Fibroblast of peridontal ligament (primary cell): ENCODE data around the gene DLL4.

ENCODE experiments used
- DNase-seq: peaks from one replicate; pipeline ENCODE4 v3.0.0-alpha.2; 2010; ENCODE audit errors: extremely low read depth

Gene DLL4

DNA sequence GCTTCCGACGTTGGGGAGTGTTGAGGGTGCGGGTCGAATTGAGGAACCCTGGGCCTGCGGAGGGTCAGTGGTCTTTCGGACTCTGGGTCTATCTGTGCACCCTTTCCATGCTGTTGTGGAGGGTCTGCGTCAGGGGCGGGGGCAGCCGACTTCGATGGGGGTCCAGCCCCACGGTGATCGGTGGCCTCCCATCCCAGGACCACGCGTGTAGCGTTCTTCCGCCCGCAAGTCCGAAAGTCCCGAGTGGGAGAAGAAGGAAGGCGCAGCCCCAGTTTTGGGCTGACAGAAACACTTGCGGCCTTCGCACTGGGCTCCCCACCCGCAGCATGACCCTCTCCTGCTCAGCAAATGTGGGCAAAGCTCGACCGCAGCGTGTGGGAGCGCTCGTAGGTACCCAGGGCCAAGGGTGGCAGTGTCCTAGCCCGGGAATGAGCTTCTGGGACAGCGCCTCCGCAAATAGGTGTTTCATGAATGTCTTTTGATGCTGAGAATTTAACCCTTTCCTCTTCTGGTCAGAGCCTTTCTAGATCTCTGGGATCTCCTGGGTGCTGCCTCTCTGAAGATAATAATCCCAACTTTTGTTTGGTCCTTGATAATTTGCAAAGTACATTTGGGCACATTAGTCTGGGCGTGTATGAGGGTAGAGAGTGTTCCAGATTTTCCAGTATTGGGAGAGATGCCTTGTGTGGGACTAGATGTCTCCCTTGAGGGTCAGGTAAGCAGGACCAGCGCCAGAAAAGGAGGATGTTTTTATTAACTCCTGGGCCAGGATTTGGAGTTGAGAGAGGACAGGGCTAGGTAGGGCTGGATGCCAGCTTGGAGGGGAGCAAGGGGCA, 2.3 kb upstream of the DLL4 start:
- DNase-seq = no peak

DNA sequence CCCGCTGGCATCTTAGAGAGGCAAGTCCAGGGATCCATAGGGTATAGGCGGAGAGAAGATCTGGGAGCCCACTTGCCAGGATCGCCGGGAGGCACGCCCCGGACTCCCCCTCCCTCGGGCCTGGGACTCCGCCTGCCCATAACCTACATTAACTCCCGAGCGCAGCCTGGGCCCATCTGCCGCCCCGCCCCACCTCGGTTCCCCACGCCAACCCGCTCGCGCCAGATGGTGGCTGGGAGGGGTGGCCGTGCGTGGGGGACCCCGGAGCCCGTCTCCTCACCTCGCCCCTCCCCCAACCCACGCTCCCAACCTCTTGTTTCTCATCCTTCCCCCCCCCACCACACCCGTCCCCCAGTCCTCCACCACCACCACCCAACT, 1.7 kb upstream of the DLL4 start:
- no peak for DNase-seq

DNA sequence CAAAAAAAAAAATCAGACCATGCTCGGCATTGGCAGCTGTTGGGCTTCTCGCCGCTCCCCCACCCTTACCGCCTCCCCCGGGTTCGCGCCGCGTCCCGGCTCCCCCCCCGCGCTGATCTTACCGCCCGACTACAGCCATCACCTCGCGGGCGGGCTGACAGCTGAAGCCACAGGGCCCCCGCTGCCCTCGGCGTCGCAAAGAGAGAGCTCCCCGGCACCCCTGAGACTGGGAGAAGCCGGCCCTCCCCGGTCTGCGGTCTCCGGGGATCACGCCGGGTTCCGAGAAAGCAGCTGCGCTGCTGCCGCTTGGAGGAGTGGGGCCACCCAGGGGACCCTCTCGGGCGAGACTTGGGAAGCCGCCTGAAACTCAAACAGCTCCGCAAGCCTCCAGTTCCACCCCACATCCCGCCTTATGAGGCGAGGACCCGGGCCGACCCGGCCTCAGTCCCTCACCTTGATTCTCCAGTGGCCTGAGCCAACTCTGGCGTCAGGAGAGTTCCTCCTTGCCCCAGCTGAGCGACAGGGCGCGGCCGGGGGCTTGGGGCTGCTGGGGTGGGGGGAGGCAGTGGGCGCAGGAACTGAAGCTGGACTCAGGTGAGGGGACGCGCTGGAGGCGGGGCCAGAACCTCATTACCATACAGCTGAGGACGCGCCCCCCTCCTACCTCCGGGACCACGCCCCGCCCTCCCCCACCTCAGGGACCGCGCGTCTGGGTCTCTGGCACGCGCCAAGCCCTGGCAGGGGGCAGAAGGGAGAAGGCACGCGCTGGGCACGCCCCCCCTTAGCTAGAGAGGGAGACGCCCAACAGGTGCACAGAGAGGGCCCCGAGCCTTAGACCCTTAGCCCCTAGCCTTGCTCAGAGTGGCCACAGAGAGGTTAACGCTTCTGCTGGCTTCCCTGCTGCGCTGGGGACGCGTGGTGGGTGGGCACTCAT, 1.0 kb upstream of the DLL4 start:
- DNase-seq = no peak

DNA sequence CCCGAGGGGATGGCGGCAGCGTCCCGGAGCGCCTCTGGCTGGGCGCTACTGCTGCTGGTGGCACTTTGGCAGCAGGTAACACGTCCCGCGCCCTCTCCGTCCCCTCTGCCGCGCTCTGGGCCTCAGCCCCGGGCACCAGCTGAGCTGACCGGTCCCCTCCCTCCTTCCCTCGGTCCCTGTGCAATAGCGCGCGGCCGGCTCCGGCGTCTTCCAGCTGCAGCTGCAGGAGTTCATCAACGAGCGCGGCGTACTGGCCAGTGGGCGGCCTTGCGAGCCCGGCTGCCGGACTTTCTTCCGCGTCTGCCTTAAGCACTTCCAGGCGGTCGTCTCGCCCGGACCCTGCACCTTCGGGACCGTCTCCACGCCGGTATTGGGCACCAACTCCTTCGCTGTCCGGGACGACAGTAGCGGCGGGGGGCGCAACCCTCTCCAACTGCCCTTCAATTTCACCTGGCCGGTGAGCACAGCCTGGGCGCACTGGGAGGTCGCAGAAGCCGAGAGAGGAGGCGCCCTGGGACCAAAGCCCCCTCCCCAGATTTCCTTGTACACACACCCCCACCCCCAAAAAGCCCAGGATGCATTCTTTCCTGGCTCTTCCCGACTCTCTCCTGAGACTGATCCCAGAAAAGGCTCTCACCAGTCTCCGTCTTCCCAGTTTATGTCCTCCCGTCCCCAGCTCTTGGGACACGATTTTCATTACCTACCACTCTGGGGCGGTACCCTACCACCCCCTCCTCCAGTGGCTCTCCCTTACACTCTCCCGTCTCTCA, 705 bp downstream of the DLL4 start:
- peak; percentile 43 for DNase-seq

DNA sequence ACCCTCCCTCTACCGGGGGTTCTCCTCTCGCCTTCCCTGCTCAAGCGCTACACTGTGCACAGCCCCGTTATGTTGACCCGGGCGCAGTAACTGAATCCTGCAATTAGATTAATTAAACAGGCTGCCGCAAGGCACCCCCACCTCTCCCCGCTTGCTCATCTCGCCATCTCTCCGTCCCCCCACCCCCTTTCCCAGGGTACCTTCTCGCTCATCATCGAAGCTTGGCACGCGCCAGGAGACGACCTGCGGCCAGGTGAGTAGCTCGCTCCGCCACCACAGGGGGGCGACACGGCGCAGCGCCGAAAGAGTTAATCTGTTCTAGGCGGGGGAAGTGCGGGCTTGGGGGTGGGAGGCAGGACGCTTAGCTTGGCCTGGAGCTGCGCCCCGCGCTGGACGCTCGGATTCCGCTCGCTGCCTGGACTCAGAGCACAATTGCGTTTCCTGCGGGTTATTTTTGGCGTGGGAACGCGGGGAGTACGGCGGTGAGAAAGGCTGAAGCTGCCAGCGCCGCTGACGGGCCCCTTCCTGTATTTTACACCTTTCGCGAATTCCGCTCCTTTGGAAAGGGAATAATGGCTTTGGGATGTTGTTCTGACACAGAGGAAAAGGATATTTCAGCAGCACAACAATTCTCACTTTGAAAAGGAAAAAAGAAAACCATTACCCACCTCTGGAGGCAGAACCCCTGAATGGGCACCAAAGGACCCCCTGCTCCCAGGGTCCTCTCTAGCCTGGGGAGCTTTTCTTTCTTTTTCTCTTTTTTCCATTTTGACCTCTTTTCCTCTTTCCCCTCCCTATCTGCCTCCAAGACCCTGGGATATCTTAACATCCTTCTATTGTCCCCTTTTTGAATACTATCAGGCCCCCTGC, 1.5 kb downstream of the DLL4 start:
- no peak for DNase-seq

DNA sequence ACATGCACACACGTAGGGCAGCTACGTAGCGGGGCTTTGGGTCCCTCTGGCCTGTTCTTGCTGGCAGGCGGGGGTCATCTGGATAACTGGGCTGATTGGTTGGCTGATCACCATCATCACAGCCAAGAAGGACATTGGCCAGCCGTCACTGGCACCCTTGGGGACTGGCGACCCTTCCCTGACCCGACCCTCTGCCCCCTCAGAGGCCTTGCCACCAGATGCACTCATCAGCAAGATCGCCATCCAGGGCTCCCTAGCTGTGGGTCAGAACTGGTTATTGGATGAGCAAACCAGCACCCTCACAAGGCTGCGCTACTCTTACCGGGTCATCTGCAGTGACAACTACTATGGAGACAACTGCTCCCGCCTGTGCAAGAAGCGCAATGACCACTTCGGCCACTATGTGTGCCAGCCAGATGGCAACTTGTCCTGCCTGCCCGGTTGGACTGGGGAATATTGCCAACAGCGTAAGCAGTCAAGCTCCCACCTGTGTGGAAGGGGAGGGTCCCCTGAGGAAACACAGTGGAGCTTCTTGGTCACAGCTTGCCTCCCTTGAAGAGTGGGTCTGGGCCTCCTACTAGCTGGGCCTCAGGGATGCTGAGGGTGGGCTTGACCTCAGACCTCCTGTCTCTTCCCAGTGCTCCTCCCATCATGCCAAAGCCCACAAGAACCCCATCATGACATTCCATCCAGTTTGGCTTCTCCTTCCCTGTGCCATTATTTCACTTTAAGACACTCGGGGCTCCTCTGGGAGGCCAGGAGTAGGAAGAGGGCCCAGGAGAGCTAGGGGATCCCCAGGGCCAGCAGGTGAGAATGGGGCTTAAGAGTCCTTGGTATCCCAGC, 2.4 kb downstream of the DLL4 start:
- no peak for DNase-seq

DNA sequence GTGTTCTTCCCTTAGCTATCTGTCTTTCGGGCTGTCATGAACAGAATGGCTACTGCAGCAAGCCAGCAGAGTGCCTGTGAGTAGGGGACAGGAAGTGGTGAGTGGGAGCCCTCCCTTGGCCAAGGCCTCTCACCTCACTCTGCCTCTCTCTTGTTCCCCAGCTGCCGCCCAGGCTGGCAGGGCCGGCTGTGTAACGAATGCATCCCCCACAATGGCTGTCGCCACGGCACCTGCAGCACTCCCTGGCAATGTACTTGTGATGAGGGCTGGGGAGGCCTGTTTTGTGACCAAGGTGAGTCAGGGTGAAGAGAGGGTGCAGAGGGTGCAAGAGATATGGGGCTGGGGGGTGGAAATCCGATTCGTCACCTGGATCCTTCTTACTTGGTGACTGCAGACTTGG, 3.0 kb downstream of the DLL4 start:
- DNase-seq = no peak

DNA sequence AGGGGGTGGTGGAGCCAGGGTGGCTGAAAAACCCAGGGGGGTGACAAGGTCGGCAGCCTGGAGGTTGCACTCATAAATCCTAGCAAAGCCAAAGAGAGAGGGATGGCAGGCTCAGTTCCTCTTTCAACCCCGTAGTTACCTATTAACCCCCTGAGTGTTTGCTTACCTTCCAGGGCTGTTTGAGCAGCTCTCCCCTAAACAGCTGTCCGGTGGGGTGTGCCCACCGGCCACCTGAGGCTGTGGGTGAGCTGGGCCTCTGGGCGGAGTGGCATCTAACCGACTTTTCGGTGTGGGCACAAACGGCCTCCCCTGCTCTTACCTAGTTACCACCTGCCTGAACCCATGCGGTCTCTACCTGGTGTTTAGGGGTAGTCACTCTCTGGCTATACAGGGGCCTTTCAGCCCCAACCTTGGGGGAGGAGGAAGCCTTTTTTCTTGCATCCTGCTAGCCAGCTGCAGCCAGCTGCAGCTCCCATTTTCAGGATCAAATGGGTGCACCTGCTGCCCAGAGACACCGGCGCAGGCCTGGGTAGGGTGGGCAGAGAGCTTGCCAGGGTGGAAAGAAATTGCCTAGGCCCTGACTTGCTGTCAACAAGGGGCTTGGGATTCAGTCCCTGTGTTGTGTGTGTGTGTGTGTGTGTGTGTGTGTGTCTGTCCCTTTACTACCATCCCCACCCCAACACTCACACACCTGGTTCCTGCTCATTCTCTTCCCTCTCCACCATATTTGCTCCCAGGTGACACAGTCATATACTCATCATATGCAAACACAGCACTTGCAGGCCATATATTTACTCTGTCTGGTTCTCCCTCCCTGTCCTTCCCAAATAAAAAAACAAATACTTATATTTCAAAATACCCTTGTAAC, 3.7 kb downstream of the DLL4 start:
- DNase-seq = no peak

DNA sequence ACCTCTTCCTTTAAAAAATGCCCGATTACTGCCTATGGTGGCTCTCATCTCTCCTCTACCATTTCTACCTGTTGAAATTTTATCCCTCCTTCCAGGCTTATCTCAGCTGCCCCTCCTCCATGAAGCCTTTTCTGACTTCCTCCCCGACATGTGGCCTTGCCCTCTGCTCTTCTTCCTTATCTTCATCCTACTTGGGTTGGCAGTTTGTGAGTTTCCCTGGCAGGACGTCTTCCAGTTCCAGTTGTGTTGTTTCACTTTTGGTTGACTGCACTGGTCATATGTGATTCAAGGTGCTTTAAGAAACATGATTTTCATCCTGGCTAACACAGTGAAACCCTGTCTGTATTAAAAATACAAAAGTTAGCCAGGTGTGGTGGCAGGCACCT, 4.4 kb downstream of the DLL4 start:
- DNase-seq = no peak

DNA sequence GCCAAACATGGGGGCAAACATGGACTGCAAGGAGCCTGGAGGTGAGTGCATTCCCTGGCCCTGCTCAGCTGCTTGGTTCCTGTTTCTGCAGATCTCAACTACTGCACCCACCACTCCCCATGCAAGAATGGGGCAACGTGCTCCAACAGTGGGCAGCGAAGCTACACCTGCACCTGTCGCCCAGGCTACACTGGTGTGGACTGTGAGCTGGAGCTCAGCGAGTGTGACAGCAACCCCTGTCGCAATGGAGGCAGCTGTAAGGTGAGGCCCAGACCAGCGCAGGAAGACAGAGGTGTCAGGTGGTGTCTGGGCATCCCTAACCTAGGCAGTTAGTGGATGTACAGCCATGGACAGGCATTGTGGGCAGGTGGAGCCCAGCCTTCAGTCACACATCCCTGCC, 5.3 kb downstream of the DLL4 start:
- no peak for DNase-seq

DNA sequence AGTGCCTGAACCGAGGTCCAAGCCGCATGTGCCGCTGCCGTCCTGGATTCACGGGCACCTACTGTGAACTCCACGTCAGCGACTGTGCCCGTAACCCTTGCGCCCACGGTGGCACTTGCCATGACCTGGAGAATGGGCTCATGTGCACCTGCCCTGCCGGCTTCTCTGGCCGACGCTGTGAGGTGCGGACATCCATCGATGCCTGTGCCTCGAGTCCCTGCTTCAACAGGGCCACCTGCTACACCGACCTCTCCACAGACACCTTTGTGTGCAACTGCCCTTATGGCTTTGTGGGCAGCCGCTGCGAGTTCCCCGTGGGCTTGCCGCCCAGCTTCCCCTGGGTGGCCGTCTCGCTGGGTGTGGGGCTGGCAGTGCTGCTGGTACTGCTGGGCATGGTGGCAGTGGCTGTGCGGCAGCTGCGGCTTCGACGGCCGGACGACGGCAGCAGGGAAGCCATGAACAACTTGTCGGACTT, 7.1 kb downstream of the DLL4 start:
- no peak for DNase-seq

DNA sequence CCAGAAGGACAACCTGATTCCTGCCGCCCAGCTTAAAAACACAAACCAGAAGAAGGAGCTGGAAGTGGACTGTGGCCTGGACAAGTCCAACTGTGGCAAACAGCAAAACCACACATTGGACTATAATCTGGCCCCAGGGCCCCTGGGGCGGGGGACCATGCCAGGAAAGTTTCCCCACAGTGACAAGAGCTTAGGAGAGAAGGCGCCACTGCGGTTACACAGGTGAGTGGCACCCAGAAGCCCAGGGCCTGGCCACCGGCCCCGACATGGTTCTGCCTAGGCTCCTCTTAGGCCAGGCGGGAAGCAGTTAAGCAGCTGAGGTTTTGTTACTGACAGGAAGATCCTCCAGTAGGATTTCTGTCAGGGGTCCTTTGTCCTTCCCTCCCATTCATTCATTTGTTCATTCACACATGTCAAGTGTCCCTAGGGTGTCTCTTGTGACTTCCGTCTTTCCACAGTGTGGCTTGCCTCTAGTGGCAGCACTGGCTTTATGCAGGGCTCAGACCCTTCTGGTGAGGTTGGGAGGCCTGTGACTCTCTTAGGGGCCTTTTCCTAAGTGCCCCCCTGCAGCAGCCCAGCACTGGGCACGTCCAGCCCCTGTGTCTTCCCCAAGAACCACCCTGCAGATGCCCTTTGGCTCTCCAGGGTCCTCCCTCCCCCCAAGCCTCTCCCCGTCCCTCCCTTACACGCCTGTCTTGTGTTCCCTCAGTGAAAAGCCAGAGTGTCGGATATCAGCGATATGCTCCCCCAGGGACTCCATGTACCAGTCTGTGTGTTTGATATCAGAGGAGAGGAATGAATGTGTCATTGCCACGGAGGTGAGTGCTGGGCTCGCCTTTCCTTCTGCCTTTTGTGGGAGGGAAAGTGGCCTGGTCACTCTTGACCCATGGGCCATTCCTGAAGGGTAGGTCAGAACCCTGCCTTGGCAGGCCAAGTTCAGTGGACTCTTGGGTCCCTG, 7.8 kb downstream of the DLL4 start:
- DNase-seq = no peak

DNA sequence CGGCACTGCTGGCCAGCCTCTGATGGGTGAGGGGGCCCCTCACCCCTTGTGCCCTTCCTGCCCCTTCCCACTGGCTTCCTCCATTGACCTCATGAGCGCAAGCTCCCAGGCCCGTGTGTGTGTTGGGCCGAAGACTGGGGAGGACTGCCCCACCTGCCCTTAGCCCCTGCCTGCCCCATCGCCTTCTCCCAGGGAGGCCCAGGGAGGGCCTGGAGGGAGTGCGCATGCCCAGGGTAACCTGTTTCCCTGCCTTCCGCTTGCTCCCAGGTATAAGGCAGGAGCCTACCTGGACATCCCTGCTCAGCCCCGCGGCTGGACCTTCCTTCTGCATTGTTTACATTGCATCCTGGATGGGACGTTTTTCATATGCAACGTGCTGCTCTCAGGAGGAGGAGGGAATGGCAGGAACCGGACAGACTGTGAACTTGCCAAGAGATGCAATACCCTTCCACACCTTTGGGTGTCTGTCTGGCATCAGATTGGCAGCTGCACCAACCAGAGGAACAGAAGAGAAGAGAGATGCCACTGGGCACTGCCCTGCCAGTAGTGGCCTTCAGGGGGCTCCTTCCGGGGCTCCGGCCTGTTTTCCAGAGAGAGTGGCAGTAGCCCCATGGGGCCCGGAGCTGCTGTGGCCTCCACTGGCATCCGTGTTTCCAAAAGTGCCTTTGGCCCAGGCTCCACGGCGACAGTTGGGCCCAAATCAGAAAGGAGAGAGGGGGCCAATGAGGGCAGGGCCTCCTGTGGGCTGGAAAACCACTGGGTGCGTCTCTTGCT, 8.8 kb downstream of the DLL4 start:
- no peak for DNase-seq

DNA sequence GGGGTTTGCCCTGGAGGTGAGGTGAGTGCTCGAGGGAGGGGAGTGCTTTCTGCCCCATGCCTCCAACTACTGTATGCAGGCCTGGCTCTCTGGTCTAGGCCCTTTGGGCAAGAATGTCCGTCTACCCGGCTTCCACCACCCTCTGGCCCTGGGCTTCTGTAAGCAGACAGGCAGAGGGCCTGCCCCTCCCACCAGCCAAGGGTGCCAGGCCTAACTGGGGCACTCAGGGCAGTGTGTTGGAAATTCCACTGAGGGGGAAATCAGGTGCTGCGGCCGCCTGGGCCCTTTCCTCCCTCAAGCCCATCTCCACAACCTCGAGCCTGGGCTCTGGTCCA, 9.4 kb downstream of the DLL4 start:
- DNase-seq = no peak

DNA sequence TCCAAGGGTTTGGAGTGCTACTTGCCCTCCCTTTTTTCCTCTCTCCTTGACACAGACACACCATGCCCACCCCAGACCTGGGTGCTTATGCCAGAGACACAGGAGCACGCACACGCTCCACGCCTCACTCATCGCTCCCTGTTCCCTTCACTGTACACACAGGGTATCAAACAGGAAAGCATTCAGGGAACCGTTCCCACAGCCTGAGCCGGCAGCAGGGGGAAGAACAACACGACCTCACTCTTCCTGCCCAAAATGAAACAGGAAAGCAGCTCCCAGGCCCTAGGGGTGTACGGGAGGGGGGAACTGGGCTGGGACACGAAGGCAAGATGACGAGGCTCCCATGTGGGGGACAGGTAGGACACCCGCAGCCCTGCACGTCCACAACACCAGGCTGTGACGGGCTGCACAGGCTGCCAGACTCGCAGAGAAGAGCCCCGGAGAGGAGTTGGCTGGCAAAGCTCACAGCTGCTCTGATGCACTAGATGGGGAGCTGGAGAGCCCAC, 11.2 kb downstream of the DLL4 start:
- DNase-seq = no peak

DNA sequence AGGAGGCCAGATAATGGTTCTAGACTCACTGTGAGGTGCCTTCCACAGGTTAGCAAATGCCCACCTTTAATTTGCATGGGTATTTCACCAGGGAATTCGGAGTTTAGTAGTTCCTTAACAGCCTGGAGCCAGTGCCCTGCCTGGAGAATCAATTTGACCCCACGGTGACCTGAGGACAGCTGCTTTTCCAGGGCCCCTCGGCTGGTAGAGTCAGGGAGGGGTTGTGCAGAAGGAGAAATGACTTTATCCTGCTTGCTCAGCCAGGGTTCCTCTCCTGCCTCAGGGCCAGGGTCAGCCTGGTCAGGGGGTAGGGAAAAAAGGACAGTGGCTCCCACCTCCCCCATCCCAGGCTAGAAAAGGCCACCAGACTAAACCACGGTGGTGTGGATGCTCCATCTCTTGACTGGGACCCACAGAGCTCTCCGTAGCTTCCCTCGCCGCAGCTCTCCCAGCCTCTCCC, 12.0 kb downstream of the DLL4 start:
- DNase-seq = no peak
